Ascending aorta (tissue), 2 donors: Measurements from ENCODE around the gene TVP23C. TPM values are rescaled to one million over a fixed set of nuclear protein-coding genes. Genes with fewer than 3 reads are reported as not detected.

ENCODE experiments used
- DNase-seq, 2 donors: peaks; one replicate each; pipeline ENCODE4 v3.0.0-alpha.2; 2019; ENCODE audit warnings: low spot score in 2 of 2
- H3K27ac ChIP-seq, 2 donors: fragments of 200-600 bp; sonication (generic); one replicate each; pipeline ENCODE4 v1.5.1; 2016 to 2017; ENCODE audit warnings: mild to moderate bottlenecking in 1 of 2
- H3K27me3 ChIP-seq: fragments of 200-600 bp; sonication (generic); one replicate; pipeline ENCODE4 v1.5.1; 2017
- H3K36me3 ChIP-seq, 2 donors: fragments of 200-600 bp; sonication (generic); one replicate each; pipeline ENCODE4 v1.5.1; 2016
- H3K4me1 ChIP-seq, 2 donors: fragments of 200-600 bp; sonication (generic); one replicate each; pipeline ENCODE4 v1.5.1; 2016 to 2017; ENCODE audit warnings: mild to moderate bottlenecking in 1 of 2
- H3K4me3 ChIP-seq, 2 donors: fragments of 200-600 bp; sonication (generic); one replicate each; pipeline ENCODE4 v1.5.1; 2016 to 2017; ENCODE audit warnings: mild to moderate bottlenecking in 1 of 2
- H3K9me3 ChIP-seq, 2 donors: fragments of 200-600 bp; sonication (generic); one replicate each; pipeline ENCODE4 v1.5.1; 2016
- CTCF ChIP-seq, 3 experiments: fragments of 200-600 bp in 2 of 3; fragments of 450-650 bp in 1 of 3; sonication (generic) in 2 of 3; IDR thresholded peaks; one replicate each; pipeline ENCODE4 v1.5.1; 2016 to 2019; ENCODE audit warnings: antibody characterized with exemption in 3 of 3, mild to moderate bottlenecking in 1 of 3, moderate library complexity in 1 of 3
- intact Hi-C: fragments of 100-400 bp; cut with DNase I; formaldehyde crosslinking; loops from one replicate; pipeline ENCODE4 v1.15.1; 2023
- total RNA-seq: library from RNA; depleted of rRNA; stranded (reverse); fragments of >200 nt; gene quantifications from one replicate; pipeline ENCODE4 v1.1.0, GENCODE V29; 2016

The TVP23C gene
- total RNA-seq, 1 donor from 2014 or later = 5.5 TPM

- DNase-seq = no peak
- no peak for TF ChIP-seq CTCF (IDR thresholded peaks at IDR 0.05)
- Histone ChIP-seq H3K4me1 (peaks cover 4 to 28% of the 10 kb centered on the region in 2 donors), H3K4me3 (no peak overlapping the region), H3K9me3 (no peaks in the 10 kb centered on the region), H3K36me3 (no peaks in the 10 kb centered on the region), H3K27me3 (no peaks in the 10 kb centered on the region), H3K27ac (no peak overlapping the region)
- intact Hi-C loops = loop anchor here (2.0 kb wide), 1 partner anchor 38 kb away; no protein-coding TSS in a partner anchor
These were observed 98.1 kb downstream of the TVP23C start for GRCh38 chr17:15465045-15465701.

DNA sequence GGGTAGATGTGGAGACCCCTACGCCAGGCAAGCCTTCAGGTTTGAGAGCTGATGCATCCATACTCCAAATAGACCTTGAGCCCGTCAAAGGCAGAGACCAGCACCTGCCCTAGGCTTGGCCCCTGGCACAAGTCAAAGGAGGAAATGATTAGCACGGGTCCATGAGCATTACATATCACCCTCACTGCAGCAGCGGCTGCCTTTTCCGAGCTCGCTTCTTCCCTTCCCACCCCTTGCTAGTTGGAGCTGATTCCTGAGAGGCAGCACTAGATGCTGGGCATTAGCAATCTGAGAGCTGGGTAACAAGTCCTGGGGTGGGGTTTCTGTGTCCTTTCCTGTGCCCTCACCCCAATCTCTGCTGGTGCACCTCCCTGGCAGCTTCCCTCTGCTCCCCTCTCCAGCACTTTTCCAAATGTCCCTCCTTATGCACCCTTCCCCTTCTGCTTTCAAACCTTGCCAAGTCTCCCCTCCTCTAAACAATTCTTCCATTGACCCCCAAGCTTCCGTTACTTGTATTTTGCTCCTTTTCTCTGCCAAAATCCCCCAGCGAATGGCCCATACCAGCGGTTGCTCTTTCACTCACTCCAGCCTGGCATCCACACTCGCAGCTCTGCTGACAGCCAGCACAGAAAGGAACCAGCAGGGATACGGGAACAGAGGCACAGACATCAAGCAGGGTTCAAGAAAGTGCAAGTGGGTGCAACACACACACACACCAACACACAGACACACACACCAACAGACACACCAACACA is 98.9 kb downstream of the TVP23C start:
- Histone ChIP-seq H3K4me3 (no peak overlapping the region), H3K27me3 (no peaks in the 10 kb centered on the region), H3K36me3 (no peaks in the 10 kb centered on the region), H3K27ac (peak overlapping the region; percentile 51 to 66), H3K9me3 (no peaks in the 10 kb centered on the region), H3K4me1 (peaks cover 4 to 21% of the 10 kb centered on the region in 2 donors)
- no peak for TF ChIP-seq CTCF (IDR thresholded peaks at IDR 0.05)
- no peak for DNase-seq
- intact Hi-C loops = loop anchor here (2.0 kb wide), 1 partner anchor 38 kb away; no protein-coding TSS in a partner anchor

DNA sequence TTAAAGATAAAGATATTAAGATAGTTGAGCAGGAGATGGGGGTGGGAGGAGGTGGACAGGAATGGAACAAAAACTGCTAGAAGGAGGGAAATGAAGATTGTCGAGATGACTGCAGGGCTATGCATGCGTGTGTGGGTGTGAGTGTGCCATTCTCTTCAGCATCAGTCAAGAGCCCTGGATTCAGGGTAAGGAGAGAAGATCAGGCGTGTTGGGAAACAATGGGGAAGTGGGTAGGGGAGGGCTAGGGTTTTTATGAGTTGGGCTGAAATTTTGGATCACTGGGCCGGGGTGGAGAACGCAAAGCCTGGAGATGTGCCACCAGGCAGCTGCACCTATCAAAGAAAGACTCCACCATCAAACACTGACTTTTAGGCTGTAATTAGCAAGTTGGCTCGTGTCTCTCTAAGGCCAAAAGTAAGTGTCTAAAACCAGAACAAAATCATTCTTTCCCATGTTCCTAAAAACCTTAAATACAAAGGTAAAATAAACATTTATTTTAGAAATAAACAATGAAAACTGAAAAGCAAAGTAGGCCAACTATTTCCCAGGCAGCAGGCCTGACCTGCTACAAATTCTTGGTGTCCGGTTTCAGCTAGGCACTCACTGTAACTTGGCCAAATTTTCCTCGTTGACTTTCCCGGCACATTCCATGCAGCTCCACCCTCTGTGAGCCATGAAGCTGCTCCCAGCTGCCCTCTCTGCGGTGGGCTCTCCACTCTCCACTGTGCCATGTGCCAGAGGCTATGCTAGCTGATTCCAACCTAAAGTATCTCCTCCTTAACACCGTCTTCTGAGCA is 100.1 kb downstream of the TVP23C start:
- peak in 1 of 2 donors; percentile 77 for DNase-seq
- Histone ChIP-seq H3K9me3 (no peaks in the 10 kb centered on the region), H3K36me3 (no peaks in the 10 kb centered on the region), H3K27me3 (no peaks in the 10 kb centered on the region), H3K4me3 (no peak overlapping the region), H3K27ac (peak overlapping the region; percentile 51 to 66), H3K4me1 (peaks cover 4 to 18% of the 10 kb centered on the region in 2 donors)
- TF ChIP-seq CTCF (IDR thresholded peaks at IDR 0.05) = no peak
- intact Hi-C loops = no loop called here

GRCh38 chr17:15457723-15458094 is 105.6 kb downstream of the TVP23C start:
- Histone ChIP-seq H3K27ac (peak overlapping the region; percentile 76 to 82), H3K4me1 (peaks cover 8 to 22% of the 10 kb centered on the region in 2 donors), H3K36me3 (peaks cover 0 to 1% of the 10 kb centered on the region in 2 donors), H3K4me3 (peak overlapping the region in 1 of 2 donors; percentile 46), H3K9me3 (no peaks in the 10 kb centered on the region), H3K27me3 (no peaks in the 10 kb centered on the region)
- no peak for TF ChIP-seq CTCF (IDR thresholded peaks at IDR 0.05)
- intact Hi-C loops = loop anchor here (2.0 kb wide), 2 partner anchors 47 to 197 kb away; no protein-coding TSS in a partner anchor
- DNase-seq = no peak

GRCh38 chr17:15456972-15457722 is 106.1 kb downstream of the TVP23C start:
- H3K4me3 ChIP-seq = peak overlapping the region in 1 of 2 donors; percentile 46
- TF ChIP-seq CTCF (IDR thresholded peaks at IDR 0.05) = peak in 2 of 3 experiments; percentile 19 to 39
- intact Hi-C loops = loop anchor here (2.0 kb wide), 2 partner anchors 46 to 196 kb away; no protein-coding TSS in a partner anchor
- H3K9me3 ChIP-seq = no peaks in the 10 kb centered on the region
- peaks cover 0 to 7% of the 10 kb centered on the region in 2 donors for H3K36me3 ChIP-seq
- DNase-seq = peak in 1 of 2 donors; percentile 79
- peaks cover 8 to 19% of the 10 kb centered on the region in 2 donors for H3K4me1 ChIP-seq
- peak overlapping the region; percentile 76 to 82 for H3K27ac ChIP-seq
- H3K27me3 ChIP-seq = no peaks in the 10 kb centered on the region
